ENCODE data around the gene RPRD2.

- TF ChIP-seq CTCF (IDR thresholded peaks at IDR 0.05) (no peak), POLR2AphosphoS5 (IDR thresholded peaks at IDR 0.05) (no peak)
Observed at GRCh38 chr1:150514913-150515327, 151.0 kb downstream of the RPRD2 start.
